Lung (tissue), 12 donors: ENCODE results near the gene EEF1E1. TPM values are rescaled to one million over a fixed set of nuclear protein-coding genes. Genes with fewer than 3 reads are reported as not detected.

Experiments
- ATAC-seq: fragments of 200-7000 bp; cut with Tn5 transposase; one replicate; pipeline ENCODE4 v1.9.1; 2020; ENCODE audit warnings: moderate number of reproducible peaks; ENCODE audit not compliant: insufficient read depth, low FRiP score
- DNase-seq, 3 donors: peaks; one replicate each; pipeline ENCODE4 v3.0.0-alpha.2; 2013 to 2017
- H3K27ac ChIP-seq, 2 donors: one replicate each; pipeline ENCODE4 v1.5.1; 2013; ENCODE audit warnings: mild to moderate bottlenecking in 2 of 2, moderate library complexity in 2 of 2, control low read depth in 1 of 2, inconsistent platforms in 1 of 2, low read depth in 1 of 2, low read length in 1 of 2
- H3K27me3 ChIP-seq, 3 donors: one replicate each; pipeline ENCODE4 v1.5.1; 2013; ENCODE audit warnings: low read length in 2 of 3; ENCODE audit not compliant: control insufficient read depth in 3 of 3, insufficient read depth in 3 of 3
- H3K36me3 ChIP-seq, 4 donors: one replicate each; pipeline ENCODE4 v1.5.1; 2013; ENCODE audit warnings: low read length in 4 of 4, mild to moderate bottlenecking in 1 of 4, moderate library complexity in 1 of 4; ENCODE audit not compliant: control insufficient read depth in 4 of 4, insufficient read depth in 4 of 4
- H3K4me1 ChIP-seq, 5 donors: one replicate each; pipeline ENCODE4 v1.5.1; 2013; ENCODE audit warnings: low read length in 5 of 5, mild to moderate bottlenecking in 2 of 5, moderate library complexity in 1 of 5; ENCODE audit not compliant: control insufficient read depth in 5 of 5, insufficient read depth in 5 of 5
- H3K4me3 ChIP-seq: one replicate; pipeline ENCODE4 v1.5.1; 2013; ENCODE audit warnings: mild to moderate bottlenecking, control low read depth, moderate library complexity
- H3K9ac ChIP-seq, 2 donors: one replicate each; pipeline ENCODE4 v1.5.1; 2013; ENCODE audit warnings: low read length in 2 of 2, control low read depth in 1 of 2; ENCODE audit not compliant: insufficient read depth in 1 of 2
- H3K9me3 ChIP-seq, 4 donors: one replicate each; pipeline ENCODE4 v1.5.1; 2013; ENCODE audit warnings: low read length in 3 of 4, mild to moderate bottlenecking in 1 of 4, moderate library complexity in 1 of 4; ENCODE audit not compliant: control insufficient read depth in 4 of 4, insufficient read depth in 3 of 4
- CTCF ChIP-seq: IDR thresholded peaks from 2 replicates; pipeline ENCODE4 v1.5.1; 2012; ENCODE audit warnings: mild to moderate bottlenecking; ENCODE audit errors: control extremely low read depth, extremely low read depth
- WGBS, 2 donors: extraction: QIAGEN DNeasy Blood & Tissue Kit; methylation state at CpG; one replicate each; pipeline ENCODE4 v1.1.7; 2013; 5-methylcytosine and 5-hydroxymethylcytosine counted together
- polyA plus RNA-seq, 2 donors: library from polyadenylated mRNA; stranded (reverse); fragments of 200-250 nt; gene quantifications; one replicate each; pipeline ENCODE4 v1.2.1, GENCODE V29; 2013
- total RNA-seq, 2 donors: library from RNA; depleted of rRNA in 1 of 2; stranded (reverse); fragments of >200 nt in 1 of 2; gene quantifications; one replicate each; pipeline ENCODE4 v1.2.1, GENCODE V29; 2014 to 2021
- donor health status: control.
- donor health status: control.
- donor health status: Bipolar disorder and iron deficiency.
- donor health status: healthy.
- donor health status: DM: yes; HTN: yes; CAD: no.

The EEF1E1 gene
- total and polyA plus RNA-seq, 4 donors, result 15.2 to 39.2 (median 28.0) TPM

GRCh38 chr6:8088886-8089285 is 13.5 kb downstream of the EEF1E1 start:
- no peak for ATAC-seq
- Histone ChIP-seq H3K36me3 (peaks cover 16 to 26% (median 21%) of the 10 kb centered on the region in 4 donors), H3K4me3 (no peak overlapping the region), H3K9me3 (peaks cover 0 to 2% (median under 1%) of the 10 kb centered on the region in 4 donors), H3K9ac (no peak overlapping the region), H3K27ac (no peak overlapping the region), H3K27me3 (no peaks in the 10 kb centered on the region), H3K4me1 (peaks cover 0 to 5% (median 0%) of the 10 kb centered on the region in 5 donors)
- DNase-seq, result no peak
- WGBS, 2 donors, result 98% methylated on average over 2 of the region's 2 CpGs
- TF ChIP-seq CTCF, result no peak

- Histone ChIP-seq H3K27ac (no peak overlapping the region), H3K4me3 (no peak overlapping the region), H3K9ac (no peak overlapping the region), H3K4me1 (peaks cover 0 to 9% (median 0%) of the 10 kb centered on the region in 5 donors), H3K9me3 (peaks cover 0 to 2% (median under 1%) of the 10 kb centered on the region in 4 donors), H3K36me3 (peaks cover 16 to 26% (median 21%) of the 10 kb centered on the region in 4 donors), H3K27me3 (no peaks in the 10 kb centered on the region)
- DNase-seq, result no peak
- WGBS, 2 donors, result 98% methylated on average over 5 of the region's 5 CpGs
- TF ChIP-seq CTCF, result no peak
- ATAC-seq, result no peak
Measured at GRCh38 chr6:8087870-8088754, 14.2 kb downstream of the EEF1E1 start.

GRCh38 chr6:8086755-8087306 is 15.5 kb downstream of the EEF1E1 start:
- H3K4me1 ChIP-seq, result peaks cover 0 to 13% (median 0%) of the 10 kb centered on the region in 5 donors
- no peak overlapping the region for H3K9ac ChIP-seq
- no peak overlapping the region for H3K27ac ChIP-seq
- DNase-seq, result no peak
- peaks cover 16 to 26% (median 21%) of the 10 kb centered on the region in 4 donors for H3K36me3 ChIP-seq
- no peak for ATAC-seq
- WGBS, 2 donors, result 86 to 94% methylated on average over 9 of the region's 9 CpGs
- no peak for TF ChIP-seq CTCF
- no peak overlapping the region for H3K4me3 ChIP-seq
- no peaks in the 10 kb centered on the region for H3K27me3 ChIP-seq
- peaks cover 0 to 2% (median under 1%) of the 10 kb centered on the region in 4 donors for H3K9me3 ChIP-seq
